GM06990 (cell line): ENCODE results near the gene AMHR2.

ENCODE experiments used
- DNase-seq: peaks from one replicate; pipeline ENCODE4 v3.0.0-alpha.2; 2011; ENCODE audit not compliant: insufficient read length; ENCODE audit errors: extremely low read depth
- H3K27me3 ChIP-seq: replicated peaks from 2 replicates; pipeline ENCODE4 v1.6.0; 2011; ENCODE audit warnings: low read length; ENCODE audit not compliant: control insufficient read depth, insufficient read depth
- H3K36me3 ChIP-seq: 2 replicates; pipeline ENCODE4 v1.5.1; 2011; ENCODE audit warnings: low read length; ENCODE audit not compliant: control insufficient read depth, insufficient read depth
- H3K4me3 ChIP-seq: replicated peaks from 2 replicates; pipeline ENCODE4 v1.5.1; 2011; ENCODE audit warnings: low read depth, mild to moderate bottlenecking, control low read depth, low read length
- CTCF ChIP-seq: IDR thresholded peaks from 2 replicates; pipeline ENCODE4 v1.5.1; 2011; ENCODE audit warnings: low read length, control low read depth, mild to moderate bottlenecking, inconsistent platforms; ENCODE audit not compliant: insufficient read depth, poor library complexity, severe bottlenecking

AMHR2 gene

GRCh38 chr12:53478865-53479264 lies 55.2 kb downstream of the AMHR2 start:
- no peaks in the 10 kb centered on the region for H3K27me3 ChIP-seq
- H3K4me3 ChIP-seq, result no peak overlapping the region
- peaks cover 47% of the 10 kb centered on the region for H3K36me3 ChIP-seq
- TF ChIP-seq CTCF, result no peak
- no peak for DNase-seq

GRCh38 chr12:53479331-53479730 lies 55.7 kb downstream of the AMHR2 start:
- TF ChIP-seq CTCF, result no peak
- no peak for DNase-seq
- no peaks in the 10 kb centered on the region for H3K27me3 ChIP-seq
- H3K4me3 ChIP-seq, result no peak overlapping the region
- peaks cover 48% of the 10 kb centered on the region for H3K36me3 ChIP-seq

- peaks cover 48% of the 10 kb centered on the region for H3K36me3 ChIP-seq
- no peaks in the 10 kb centered on the region for H3K27me3 ChIP-seq
- no peak for TF ChIP-seq CTCF
- DNase-seq, result no peak
- no peak overlapping the region for H3K4me3 ChIP-seq
Observed at GRCh38 chr12:53480491-53481442, 57.1 kb downstream of the AMHR2 start.
